GM12875 (cell line): ENCODE results near the gene ANKK1.

Source experiments
- H3K4me3 ChIP-seq: one replicate; pipeline ENCODE4 v1.5.1; 2011; ENCODE audit warnings: low read depth, low read length, control low read depth
- TF ChIP-seq, protein P1 (sequence below): IDR thresholded peaks from 2 replicates; pipeline ENCODE4 v1.5.1; 2011; ENCODE audit warnings: low read depth, mild to moderate bottlenecking, control low read depth, inconsistent platforms, low read length, moderate library complexity, borderline replicate concordance; ENCODE audit not compliant: insufficient read depth

Gene ANKK1

DNA sequence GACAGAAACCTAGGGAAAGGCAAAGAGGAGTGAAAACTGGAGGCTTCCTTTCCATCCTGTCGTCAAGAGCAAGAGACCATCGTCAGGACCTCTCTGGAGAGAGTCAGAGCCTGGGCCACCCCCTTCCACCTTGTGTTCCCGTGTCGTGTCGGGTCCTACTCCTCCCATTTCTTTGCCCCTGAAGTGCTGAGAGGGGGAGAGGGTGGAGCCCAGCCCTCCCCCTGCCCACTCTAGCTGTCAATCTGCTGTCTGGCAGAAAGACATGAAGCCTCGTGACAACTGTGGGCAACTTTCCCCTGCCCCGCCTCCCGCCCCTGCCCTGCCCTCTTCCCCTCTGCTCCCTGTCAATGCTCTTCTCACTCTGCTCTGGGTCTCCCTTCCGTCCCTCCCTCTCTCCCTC lies 20.6 kb downstream of the ANKK1 start:
- TF ChIP-seq, protein P1, sequence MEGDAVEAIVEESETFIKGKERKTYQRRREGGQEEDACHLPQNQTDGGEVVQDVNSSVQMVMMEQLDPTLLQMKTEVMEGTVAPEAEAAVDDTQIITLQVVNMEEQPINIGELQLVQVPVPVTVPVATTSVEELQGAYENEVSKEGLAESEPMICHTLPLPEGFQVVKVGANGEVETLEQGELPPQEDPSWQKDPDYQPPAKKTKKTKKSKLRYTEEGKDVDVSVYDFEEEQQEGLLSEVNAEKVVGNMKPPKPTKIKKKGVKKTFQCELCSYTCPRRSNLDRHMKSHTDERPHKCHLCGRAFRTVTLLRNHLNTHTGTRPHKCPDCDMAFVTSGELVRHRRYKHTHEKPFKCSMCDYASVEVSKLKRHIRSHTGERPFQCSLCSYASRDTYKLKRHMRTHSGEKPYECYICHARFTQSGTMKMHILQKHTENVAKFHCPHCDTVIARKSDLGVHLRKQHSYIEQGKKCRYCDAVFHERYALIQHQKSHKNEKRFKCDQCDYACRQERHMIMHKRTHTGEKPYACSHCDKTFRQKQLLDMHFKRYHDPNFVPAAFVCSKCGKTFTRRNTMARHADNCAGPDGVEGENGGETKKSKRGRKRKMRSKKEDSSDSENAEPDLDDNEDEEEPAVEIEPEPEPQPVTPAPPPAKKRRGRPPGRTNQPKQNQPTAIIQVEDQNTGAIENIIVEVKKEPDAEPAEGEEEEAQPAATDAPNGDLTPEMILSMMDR: no peak
- H3K4me3 ChIP-seq: no peak overlapping the region

- TF ChIP-seq, protein P1: no peak
Observed at GRCh38 chr11:113408887-113409286, 21.3 kb downstream of the ANKK1 start.

GRCh38 chr11:113409526-113409925 lies 21.9 kb downstream of the ANKK1 start:
- H3K4me3 ChIP-seq: no peak overlapping the region
- TF ChIP-seq, protein P1: no peak

More at GRCh38 chr11:113408887-113409286, 21.3 kb downstream of the ANKK1 start:
- no peak overlapping the region for H3K4me3 ChIP-seq

DNA sequence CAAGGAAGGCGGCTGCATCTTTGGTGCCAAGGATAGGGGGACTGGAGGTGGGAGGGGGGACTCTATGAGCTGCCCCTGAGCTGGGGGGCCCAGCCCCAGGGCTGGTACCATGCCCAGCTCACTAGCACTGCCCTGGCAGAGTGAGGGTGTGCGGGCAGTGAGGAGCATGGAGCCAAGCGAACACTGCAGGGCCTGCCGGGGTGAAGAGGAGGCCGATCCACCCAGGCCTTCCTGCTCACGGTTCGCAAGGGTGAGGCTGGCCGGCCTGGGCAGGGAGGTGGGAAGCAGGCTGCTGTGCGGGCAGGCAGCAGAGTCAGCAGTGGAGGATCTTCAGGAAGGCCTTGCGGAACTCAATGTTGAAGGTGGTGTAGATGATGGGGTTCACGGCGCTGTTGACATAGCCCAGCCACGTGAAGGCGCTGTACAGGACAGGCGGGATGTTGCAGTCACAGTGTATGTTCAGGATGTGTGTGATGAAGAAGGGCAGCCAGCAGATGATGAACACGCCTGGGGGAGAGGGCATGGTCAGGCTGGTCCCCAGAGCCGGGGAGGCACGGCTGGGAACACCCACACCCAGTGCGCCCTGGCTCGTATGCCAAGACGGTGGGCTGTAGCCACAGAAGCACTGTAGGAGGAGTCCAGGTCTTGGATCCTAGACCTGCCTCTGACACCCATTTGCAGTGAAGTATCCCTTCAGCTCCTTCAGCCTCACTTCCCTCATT lies 23.0 kb downstream of the ANKK1 start:
- TF ChIP-seq, protein P1: no peak
- no peak overlapping the region for H3K4me3 ChIP-seq

GRCh38 chr11:113411536-113411935 lies 24.0 kb downstream of the ANKK1 start:
- TF ChIP-seq, protein P1: no peak

DNA sequence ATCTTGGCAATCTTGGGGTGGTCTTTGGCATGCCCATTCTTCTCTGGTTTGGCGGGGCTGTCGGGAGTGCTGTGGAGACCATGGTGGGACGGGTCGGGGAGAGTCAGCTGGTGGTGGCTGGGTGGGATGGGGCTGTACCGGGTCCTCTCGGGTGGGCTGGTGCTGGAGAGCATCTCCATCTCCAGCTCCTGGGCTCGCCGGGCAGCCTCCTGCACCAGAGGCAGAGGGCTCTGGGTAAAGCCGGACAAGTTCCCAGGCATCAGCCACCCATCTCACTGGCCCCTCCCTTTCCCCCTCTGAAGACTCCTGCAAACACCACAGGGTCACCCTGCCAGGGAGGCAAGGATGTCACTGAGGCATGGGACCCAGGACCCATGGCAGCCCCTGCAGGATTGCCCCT lies 25.1 kb downstream of the ANKK1 start:
- TF ChIP-seq, protein P1: no peak
- H3K4me3 ChIP-seq: no peak overlapping the region

More at GRCh38 chr11:113411536-113411935, 24.0 kb downstream of the ANKK1 start:
- H3K4me3 ChIP-seq: no peak overlapping the region

- no peak overlapping the region for H3K4me3 ChIP-seq
- TF ChIP-seq, protein P1: no peak
Observed at GRCh38 chr11:113415343-113415742, 27.8 kb downstream of the ANKK1 start.
